Erythroblast (primary cell): ENCODE measurements around the gene SLPI.

Experiments used
- GATA1 ChIP-seq: IDR thresholded peaks from 2 replicates; pipeline ENCODE4 v1.6.1; 2011; ENCODE audit warnings: low read depth, mild to moderate bottlenecking, control low read depth, low read length, moderate library complexity
- POLR2A ChIP-seq: IDR thresholded peaks from 2 replicates; pipeline ENCODE4 v1.6.1; 2011; ENCODE audit warnings: mild to moderate bottlenecking, low read length

- TF ChIP-seq POLR2A (no peak), GATA1 (no peak)
These were observed 2.3 kb downstream of the SLPI start for GRCh38 chr20:45251884-45252560.
